ENCODE data around the gene ZFHX2.
A peak's percentile ranks its signal among the peaks of the same experiment; 100 is the strongest.

The ZFHX2 gene

GRCh38 chr14:23580152-23580926, 28.8 kb upstream of the ZFHX2 start:
- WGBS, 2 donors (ENCODE audit: extremely low coverage in 2 of 2, insufficient read length in 2 of 2, insufficient replicate concordance in 1 of 2), result no CpG with 5 or more reads among the region's 24 CpGs
- Histone ChIP-seq H3K27ac (replicated peaks; ENCODE audit: low read length) (no peak overlapping the region), H2BK12ac (ENCODE audit: low read length) (peak overlapping the region; percentile 93), H3K27me3 (ENCODE audit: control insufficient read depth in 3 of 3, insufficient read depth in 3 of 3, low read depth in 1 of 3, low read length in 3 of 3) (peaks cover 18 to 44% (median 24%) of the 10 kb centered on the region in 3 experiments), H2BK120ac (ENCODE audit: low read depth, low read length) (no peak overlapping the region), H2BK15ac (ENCODE audit: low read length) (no peak overlapping the region), H3K23ac (ENCODE audit: low read depth, low read length, poor library complexity) (no peak overlapping the region), H2AFZ (ENCODE audit: low read length) (no peak overlapping the region), H3K79me1 (ENCODE audit: low read depth, low read length) (peaks cover 3% of the 10 kb centered on the region), H3K36me3 (replicated peaks in 1 of 2; ENCODE audit: control insufficient read depth in 2 of 2, insufficient read depth in 2 of 2, low read length in 2 of 2) (peaks cover 0 to under 1% of the 10 kb centered on the region in 2 donors), H2AK5ac (ENCODE audit: low read depth, low read length) (peak overlapping the region; percentile 84), H4K8ac (ENCODE audit: low read depth, low read length) (no peak overlapping the region), H3K4me3 (ENCODE audit: low read length in 2 of 2) (no peak overlapping the region), H3K18ac (ENCODE audit: low read length) (peak overlapping the region; percentile 70), H3K4me1 (ENCODE audit: control insufficient read depth in 2 of 2, insufficient read depth in 1 of 2, low read depth in 1 of 2, low read length in 2 of 2) (peaks cover 6 to 13% of the 10 kb centered on the region in 2 donors), H3K4ac (ENCODE audit: low read length) (no peak overlapping the region), H2BK5ac (ENCODE audit: low read length) (no peak overlapping the region), H3K9ac (ENCODE audit: low read depth, low read length, poor library complexity) (no peak overlapping the region), H3K14ac (ENCODE audit: low read length) (no peak overlapping the region), H3K9me3 (replicated peaks in 1 of 2; ENCODE audit: control insufficient read depth in 2 of 2, insufficient read depth in 1 of 2, low read depth in 1 of 2, low read length in 2 of 2) (no peaks in the 10 kb centered on the region), H4K91ac (ENCODE audit: low read depth, low read length, poor library complexity) (no peak overlapping the region), H3K4me2 (ENCODE audit: insufficient read depth, low read length, poor library complexity, severe bottlenecking) (no peak overlapping the region)
- no peak for DNase-seq (ENCODE audit: low spot score)

DNA sequence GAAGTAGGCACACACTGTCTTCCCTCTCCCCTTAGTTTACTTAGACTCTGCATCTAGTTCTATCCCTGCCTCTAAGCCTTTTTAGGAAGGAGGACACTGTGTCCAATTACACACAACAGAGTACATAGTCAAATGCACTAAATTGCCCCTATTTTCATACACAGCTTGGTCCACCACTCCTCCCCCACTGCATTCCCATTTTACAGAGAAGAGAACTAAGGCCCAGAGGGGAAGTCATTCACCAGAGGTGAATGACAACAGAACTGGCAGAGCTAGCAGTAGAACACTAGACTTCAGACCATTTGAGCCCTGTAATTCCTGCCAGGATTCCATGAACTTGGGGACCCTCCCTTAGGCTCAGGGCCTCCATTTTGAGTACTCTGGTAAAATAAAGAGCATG, 28.2 kb upstream of the ZFHX2 start:
- no peak for DNase-seq (ENCODE audit: low spot score)
- peaks cover 3% of the 10 kb centered on the region for H3K79me1 ChIP-seq (ENCODE audit: low read depth, low read length)
- H3K9ac ChIP-seq (ENCODE audit: low read depth, low read length, poor library complexity), result peak overlapping the region; percentile 47
- peak overlapping the region; percentile 65 for H2BK120ac ChIP-seq (ENCODE audit: low read depth, low read length)
- H3K36me3 ChIP-seq (replicated peaks in 1 of 2; ENCODE audit: control insufficient read depth in 2 of 2, insufficient read depth in 2 of 2, low read length in 2 of 2), result peaks cover 0 to 2% of the 10 kb centered on the region in 2 donors
- no peak overlapping the region for H4K91ac ChIP-seq (ENCODE audit: low read depth, low read length, poor library complexity)
- peak overlapping the region; percentile 99 for H2BK15ac ChIP-seq (ENCODE audit: low read length)
- H3K23ac ChIP-seq (ENCODE audit: low read depth, low read length, poor library complexity), result no peak overlapping the region
- peaks cover 6 to 13% of the 10 kb centered on the region in 2 donors for H3K4me1 ChIP-seq (ENCODE audit: control insufficient read depth in 2 of 2, insufficient read depth in 1 of 2, low read depth in 1 of 2, low read length in 2 of 2)
- no peak overlapping the region for H3K4ac ChIP-seq (ENCODE audit: low read length)
- H4K8ac ChIP-seq (ENCODE audit: low read depth, low read length), result no peak overlapping the region
- H2BK5ac ChIP-seq (ENCODE audit: low read length), result no peak overlapping the region
- H2AFZ ChIP-seq (ENCODE audit: low read length), result no peak overlapping the region
- peaks cover 19 to 50% (median 29%) of the 10 kb centered on the region in 3 experiments for H3K27me3 ChIP-seq (ENCODE audit: control insufficient read depth in 3 of 3, insufficient read depth in 3 of 3, low read depth in 1 of 3, low read length in 3 of 3)
- peak overlapping the region; percentile 64 for H2AK5ac ChIP-seq (ENCODE audit: low read depth, low read length)
- H3K18ac ChIP-seq (ENCODE audit: low read length), result peak overlapping the region; percentile 45
- H3K27ac ChIP-seq (replicated peaks; ENCODE audit: low read length), result peak overlapping the region; percentile 62
- no peak overlapping the region for H2BK12ac ChIP-seq (ENCODE audit: low read length)
- H3K14ac ChIP-seq (ENCODE audit: low read length), result peak overlapping the region; percentile 44
- H3K9me3 ChIP-seq (replicated peaks in 1 of 2; ENCODE audit: control insufficient read depth in 2 of 2, insufficient read depth in 1 of 2, low read depth in 1 of 2, low read length in 2 of 2), result no peaks in the 10 kb centered on the region
- no peak overlapping the region for H3K4me2 ChIP-seq (ENCODE audit: insufficient read depth, low read length, poor library complexity, severe bottlenecking)
- no peak overlapping the region for H3K4me3 ChIP-seq (ENCODE audit: low read length in 2 of 2)

GRCh38 chr14:23579311-23579630, 27.7 kb upstream of the ZFHX2 start:
- Histone ChIP-seq H2AK5ac (ENCODE audit: low read depth, low read length) (peak overlapping the region; percentile 64), H4K91ac (ENCODE audit: low read depth, low read length, poor library complexity) (no peak overlapping the region), H3K27ac (replicated peaks; ENCODE audit: low read length) (peak overlapping the region; percentile 62), H2BK5ac (ENCODE audit: low read length) (peak overlapping the region; percentile 88), H3K4me1 (ENCODE audit: control insufficient read depth in 2 of 2, insufficient read depth in 1 of 2, low read depth in 1 of 2, low read length in 2 of 2) (peaks cover 6 to 13% of the 10 kb centered on the region in 2 donors), H3K79me1 (ENCODE audit: low read depth, low read length) (peaks cover 3% of the 10 kb centered on the region), H3K4ac (ENCODE audit: low read length) (no peak overlapping the region), H3K36me3 (replicated peaks in 1 of 2; ENCODE audit: control insufficient read depth in 2 of 2, insufficient read depth in 2 of 2, low read length in 2 of 2) (peaks cover 0 to 2% of the 10 kb centered on the region in 2 donors), H3K14ac (ENCODE audit: low read length) (peak overlapping the region; percentile 44), H3K9me3 (replicated peaks in 1 of 2; ENCODE audit: control insufficient read depth in 2 of 2, insufficient read depth in 1 of 2, low read depth in 1 of 2, low read length in 2 of 2) (no peaks in the 10 kb centered on the region), H3K9ac (ENCODE audit: low read depth, low read length, poor library complexity) (no peak overlapping the region), H2BK120ac (ENCODE audit: low read depth, low read length) (peak overlapping the region; percentile 65), H2AFZ (ENCODE audit: low read length) (peak overlapping the region; percentile 95), H3K4me2 (ENCODE audit: insufficient read depth, low read length, poor library complexity, severe bottlenecking) (no peak overlapping the region), H2BK15ac (ENCODE audit: low read length) (peak overlapping the region; percentile 99), H3K27me3 (ENCODE audit: control insufficient read depth in 3 of 3, insufficient read depth in 3 of 3, low read depth in 1 of 3, low read length in 3 of 3) (peaks cover 19 to 55% (median 29%) of the 10 kb centered on the region in 3 experiments), H3K4me3 (ENCODE audit: low read length in 2 of 2) (peak overlapping the region in 1 of 2 donors; percentile 48), H3K18ac (ENCODE audit: low read length) (peak overlapping the region; percentile 89), H4K8ac (ENCODE audit: low read depth, low read length) (peak overlapping the region; percentile 50), H3K23ac (ENCODE audit: low read depth, low read length, poor library complexity) (no peak overlapping the region), H2BK12ac (ENCODE audit: low read length) (no peak overlapping the region)
- DNase-seq (ENCODE audit: low spot score), result no peak
- no CpG with 5 or more reads among the region's 3 CpGs for WGBS, 2 donors (ENCODE audit: extremely low coverage in 2 of 2, insufficient read length in 2 of 2, insufficient replicate concordance in 1 of 2)

DNA sequence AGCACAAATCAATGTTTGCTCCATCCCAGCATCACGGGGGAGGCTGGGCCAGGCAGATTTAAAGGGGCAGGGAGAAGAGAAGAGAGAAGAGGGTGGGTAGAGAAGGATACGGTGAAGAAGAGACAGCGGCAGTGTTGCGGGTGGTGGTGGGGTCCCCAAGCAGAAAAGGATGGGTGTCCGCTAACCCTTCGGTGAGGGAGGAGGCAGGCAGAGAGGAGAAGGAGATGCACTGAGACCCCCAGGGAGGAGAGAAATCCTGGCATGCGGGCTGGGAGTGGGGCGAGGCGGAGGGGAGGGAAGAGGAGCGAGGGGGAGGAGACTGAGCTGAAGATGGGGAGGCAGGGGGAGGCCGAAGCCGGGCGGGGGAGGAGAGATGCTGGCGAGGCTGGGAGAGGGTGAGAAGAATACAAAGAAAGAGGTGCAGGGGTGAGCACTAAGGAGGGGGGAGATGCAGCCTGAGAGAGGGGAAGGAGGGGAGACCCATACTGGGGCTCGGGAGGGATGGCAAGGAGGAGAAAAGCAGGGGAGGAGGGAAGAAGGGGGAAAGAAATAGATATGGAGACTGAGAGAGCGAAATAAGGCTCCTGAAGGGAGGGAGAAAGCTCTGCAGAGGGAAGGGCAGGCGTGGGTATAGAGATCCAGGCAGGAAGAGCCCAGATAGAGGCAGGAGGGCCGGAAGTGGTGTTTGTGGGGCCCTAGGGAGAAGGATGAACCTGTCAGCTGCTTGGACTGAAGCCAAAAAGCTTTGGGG, 27.2 kb upstream of the ZFHX2 start, which contains the start of gene JPH4:
TSS of gene JPH4 (minus strand) at position 231 of the 751 bp plus-strand sequence. CDS start 1,337 bp downstream, outside the sequence.
- Histone ChIP-seq H2AFZ (ENCODE audit: low read length) (peak within 1 kb of the TSS; percentile 95), H4K8ac (ENCODE audit: low read depth, low read length) (peak within 1 kb of the TSS; percentile 50), H3K4ac (ENCODE audit: low read length) (peak within 1 kb of the TSS; percentile 79), H2BK15ac (ENCODE audit: low read length) (peak within 1 kb of the TSS; percentile 99), H3K36me3 (replicated peaks in 1 of 2; ENCODE audit: control insufficient read depth in 2 of 2, insufficient read depth in 2 of 2, low read length in 2 of 2) (peaks cover 0 to 2% of the 10 kb centered on the region in 2 donors), H4K91ac (ENCODE audit: low read depth, low read length, poor library complexity) (no peak within 1 kb of the TSS), H2BK5ac (ENCODE audit: low read length) (peak within 1 kb of the TSS; percentile 88), H2BK120ac (ENCODE audit: low read depth, low read length) (peak within 1 kb of the TSS; percentile 65), H3K4me2 (ENCODE audit: insufficient read depth, low read length, poor library complexity, severe bottlenecking) (peak within 1 kb of the TSS; percentile 88), H3K14ac (ENCODE audit: low read length) (peak within 1 kb of the TSS; percentile 94), H3K27me3 (ENCODE audit: control insufficient read depth in 3 of 3, insufficient read depth in 3 of 3, low read depth in 1 of 3, low read length in 3 of 3) (peaks cover 19 to 57% (median 29%) of the 10 kb centered on the region in 3 experiments), H3K18ac (ENCODE audit: low read length) (peak within 1 kb of the TSS; percentile 98), H3K9ac (ENCODE audit: low read depth, low read length, poor library complexity) (peak within 1 kb of the TSS; percentile 50), H3K4me3 (ENCODE audit: low read length in 2 of 2) (peak within 1 kb of the TSS; percentile 48 to 80), H3K23ac (ENCODE audit: low read depth, low read length, poor library complexity) (no peak within 1 kb of the TSS), H3K27ac (replicated peaks; ENCODE audit: low read length) (peak within 1 kb of the TSS; percentile 62), H2BK12ac (ENCODE audit: low read length) (peak within 1 kb of the TSS; percentile 63), H3K4me1 (ENCODE audit: control insufficient read depth in 2 of 2, insufficient read depth in 1 of 2, low read depth in 1 of 2, low read length in 2 of 2) (peaks cover 8 to 13% of the 10 kb centered on the region in 2 donors), H3K9me3 (replicated peaks in 1 of 2; ENCODE audit: control insufficient read depth in 2 of 2, insufficient read depth in 1 of 2, low read depth in 1 of 2, low read length in 2 of 2) (no peaks in the 10 kb centered on the region), H3K79me1 (ENCODE audit: low read depth, low read length) (peaks cover 3% of the 10 kb centered on the region), H2AK5ac (ENCODE audit: low read depth, low read length) (peak within 1 kb of the TSS; percentile 87)
- DNase-seq (ENCODE audit: low spot score), result no peak
- WGBS, 2 donors (ENCODE audit: extremely low coverage in 2 of 2, insufficient read length in 2 of 2, insufficient replicate concordance in 1 of 2), result no CpG with 5 or more reads among the region's 18 CpGs

Data from neuronal stem cell (in vitro differentiated cells).